ENCODE data around the gene PALLD. TPM values are rescaled to one million over a fixed set of nuclear protein-coding genes. Genes with fewer than 3 reads are reported as not detected.

Gene PALLD
- polyA plus RNA-seq, 1 donor from 2014 or later, result 20.5 TPM

DNA sequence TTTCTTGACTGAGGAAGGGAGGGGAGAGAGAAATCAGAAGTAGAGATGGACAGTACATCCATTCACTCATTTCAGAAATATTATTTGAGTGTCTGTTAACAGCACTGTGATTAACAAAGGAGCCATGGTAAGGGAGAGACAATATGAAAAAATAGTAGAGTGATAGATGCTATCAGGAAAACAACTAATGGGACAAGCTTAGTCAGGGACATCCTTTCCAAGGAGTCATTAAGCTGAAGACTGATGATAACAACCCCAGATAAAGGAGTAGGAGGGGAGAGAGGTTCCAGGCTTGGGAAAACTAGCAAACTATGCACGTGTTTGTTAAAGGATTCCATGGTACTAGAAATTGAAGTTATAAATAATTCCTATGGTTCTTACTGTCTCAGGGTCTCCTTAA, 391.0 kb downstream of the PALLD start:
- H3K4me2 ChIP-seq (ENCODE audit: low read length), result no peak overlapping the region
- no peaks in the 10 kb centered on the region for H3K27me3 ChIP-seq (ENCODE audit: insufficient read depth, low read depth, low read length)
- no peaks in the 10 kb centered on the region for H3K9me3 ChIP-seq (ENCODE audit: low read length)
- peaks cover 12% of the 10 kb centered on the region for H3K79me2 ChIP-seq (replicated peaks; ENCODE audit: insufficient read depth, low read length)
- H2AFZ ChIP-seq (ENCODE audit: low read depth, low read length), result no peak overlapping the region
- H4K20me1 ChIP-seq (ENCODE audit: insufficient read depth), result no peaks in the 10 kb centered on the region
- H3K4me3 ChIP-seq (ENCODE audit: low read length), result no peak overlapping the region
- H3K9ac ChIP-seq (ENCODE audit: low read length), result no peak overlapping the region
- H3K9me2 ChIP-seq (ENCODE audit: insufficient read depth, low read length), result no peaks in the 10 kb centered on the region
- no peaks in the 10 kb centered on the region for H3K36me3 ChIP-seq (ENCODE audit: insufficient read depth, low read length)
- TF ChIP-seq TAF1 (IDR thresholded peaks at IDR 0.05; ENCODE audit: low read depth), result no peak
- TF ChIP-seq MXI1 (conservative IDR thresholded peaks at IDR 0.05; ENCODE audit: poor library complexity, severe bottlenecking), result no peak
- TF ChIP-seq RAD21 (conservative IDR thresholded peaks at IDR 0.05), result no peak
- no peak for TF ChIP-seq EP300 (conservative IDR thresholded peaks at IDR 0.05; ENCODE audit: poor library complexity, severe bottlenecking)
- TF ChIP-seq, protein P1, sequence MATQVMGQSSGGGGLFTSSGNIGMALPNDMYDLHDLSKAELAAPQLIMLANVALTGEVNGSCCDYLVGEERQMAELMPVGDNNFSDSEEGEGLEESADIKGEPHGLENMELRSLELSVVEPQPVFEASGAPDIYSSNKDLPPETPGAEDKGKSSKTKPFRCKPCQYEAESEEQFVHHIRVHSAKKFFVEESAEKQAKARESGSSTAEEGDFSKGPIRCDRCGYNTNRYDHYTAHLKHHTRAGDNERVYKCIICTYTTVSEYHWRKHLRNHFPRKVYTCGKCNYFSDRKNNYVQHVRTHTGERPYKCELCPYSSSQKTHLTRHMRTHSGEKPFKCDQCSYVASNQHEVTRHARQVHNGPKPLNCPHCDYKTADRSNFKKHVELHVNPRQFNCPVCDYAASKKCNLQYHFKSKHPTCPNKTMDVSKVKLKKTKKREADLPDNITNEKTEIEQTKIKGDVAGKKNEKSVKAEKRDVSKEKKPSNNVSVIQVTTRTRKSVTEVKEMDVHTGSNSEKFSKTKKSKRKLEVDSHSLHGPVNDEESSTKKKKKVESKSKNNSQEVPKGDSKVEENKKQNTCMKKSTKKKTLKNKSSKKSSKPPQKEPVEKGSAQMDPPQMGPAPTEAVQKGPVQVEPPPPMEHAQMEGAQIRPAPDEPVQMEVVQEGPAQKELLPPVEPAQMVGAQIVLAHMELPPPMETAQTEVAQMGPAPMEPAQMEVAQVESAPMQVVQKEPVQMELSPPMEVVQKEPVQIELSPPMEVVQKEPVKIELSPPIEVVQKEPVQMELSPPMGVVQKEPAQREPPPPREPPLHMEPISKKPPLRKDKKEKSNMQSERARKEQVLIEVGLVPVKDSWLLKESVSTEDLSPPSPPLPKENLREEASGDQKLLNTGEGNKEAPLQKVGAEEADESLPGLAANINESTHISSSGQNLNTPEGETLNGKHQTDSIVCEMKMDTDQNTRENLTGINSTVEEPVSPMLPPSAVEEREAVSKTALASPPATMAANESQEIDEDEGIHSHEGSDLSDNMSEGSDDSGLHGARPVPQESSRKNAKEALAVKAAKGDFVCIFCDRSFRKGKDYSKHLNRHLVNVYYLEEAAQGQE (IDR thresholded peaks at IDR 0.05; ENCODE audit: borderline replicate concordance), result no peak
- H3K27ac ChIP-seq (ENCODE audit: low read length), result no peak overlapping the region
- no peaks in the 10 kb centered on the region for H3F3A ChIP-seq (ENCODE audit: insufficient read depth, low read length, poor library complexity, severe bottlenecking)

DNA sequence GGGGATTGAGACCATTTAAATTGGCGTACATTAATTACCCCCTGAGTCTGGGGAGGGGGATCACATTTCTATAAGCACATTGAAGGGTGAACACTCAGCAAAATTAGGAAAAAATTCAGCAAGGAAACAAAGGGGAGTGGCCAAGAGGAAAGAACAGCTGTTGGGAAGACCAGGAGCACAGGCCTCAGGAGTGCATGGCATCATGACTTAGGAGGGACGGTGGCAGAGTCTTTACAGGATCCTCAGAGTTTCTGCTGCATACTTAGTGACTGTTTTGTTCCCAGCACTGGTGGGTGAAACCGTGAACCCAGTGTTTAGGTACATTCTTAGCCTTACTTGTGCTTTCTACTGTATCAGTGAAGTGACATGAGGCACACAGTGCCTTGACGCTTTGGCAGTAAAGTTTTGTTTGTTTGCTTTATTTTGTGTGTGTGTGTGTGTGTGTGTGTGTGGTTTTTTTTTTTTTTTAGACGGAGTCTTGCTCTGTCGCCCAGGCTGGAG, 391.9 kb downstream of the PALLD start:
- H3K9me2 ChIP-seq (ENCODE audit: insufficient read depth, low read length), result no peaks in the 10 kb centered on the region
- TF ChIP-seq, protein P2, sequence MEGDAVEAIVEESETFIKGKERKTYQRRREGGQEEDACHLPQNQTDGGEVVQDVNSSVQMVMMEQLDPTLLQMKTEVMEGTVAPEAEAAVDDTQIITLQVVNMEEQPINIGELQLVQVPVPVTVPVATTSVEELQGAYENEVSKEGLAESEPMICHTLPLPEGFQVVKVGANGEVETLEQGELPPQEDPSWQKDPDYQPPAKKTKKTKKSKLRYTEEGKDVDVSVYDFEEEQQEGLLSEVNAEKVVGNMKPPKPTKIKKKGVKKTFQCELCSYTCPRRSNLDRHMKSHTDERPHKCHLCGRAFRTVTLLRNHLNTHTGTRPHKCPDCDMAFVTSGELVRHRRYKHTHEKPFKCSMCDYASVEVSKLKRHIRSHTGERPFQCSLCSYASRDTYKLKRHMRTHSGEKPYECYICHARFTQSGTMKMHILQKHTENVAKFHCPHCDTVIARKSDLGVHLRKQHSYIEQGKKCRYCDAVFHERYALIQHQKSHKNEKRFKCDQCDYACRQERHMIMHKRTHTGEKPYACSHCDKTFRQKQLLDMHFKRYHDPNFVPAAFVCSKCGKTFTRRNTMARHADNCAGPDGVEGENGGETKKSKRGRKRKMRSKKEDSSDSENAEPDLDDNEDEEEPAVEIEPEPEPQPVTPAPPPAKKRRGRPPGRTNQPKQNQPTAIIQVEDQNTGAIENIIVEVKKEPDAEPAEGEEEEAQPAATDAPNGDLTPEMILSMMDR (IDR thresholded peaks at IDR 0.05; ENCODE audit: poor library complexity, severe bottlenecking), result no peak
- no peak for TF ChIP-seq MXI1 (conservative IDR thresholded peaks at IDR 0.05; ENCODE audit: poor library complexity, severe bottlenecking)
- no peak for TF ChIP-seq RAD21 (conservative IDR thresholded peaks at IDR 0.05)
- TF ChIP-seq, protein P1 (IDR thresholded peaks at IDR 0.05; ENCODE audit: borderline replicate concordance), result no peak
- no peak for TF ChIP-seq TAF1 (IDR thresholded peaks at IDR 0.05; ENCODE audit: low read depth)
- TF ChIP-seq SMC3 (conservative IDR thresholded peaks at IDR 0.05; ENCODE audit: poor library complexity), result no peak
- TF ChIP-seq EZH2 (IDR thresholded peaks at IDR 0.05; ENCODE audit: borderline replicate concordance, insufficient read depth, low read length, poor library complexity, severe bottlenecking), result no peak
- no peak for TF ChIP-seq EP300 (conservative IDR thresholded peaks at IDR 0.05; ENCODE audit: poor library complexity, severe bottlenecking)
- TF ChIP-seq POLR2AphosphoS5 (IDR thresholded peaks at IDR 0.05), result no peak
- H3K4me2 ChIP-seq (ENCODE audit: low read length), result no peak overlapping the region
- H4K20me1 ChIP-seq (ENCODE audit: insufficient read depth), result no peaks in the 10 kb centered on the region
- H3K9me3 ChIP-seq (ENCODE audit: low read length), result no peaks in the 10 kb centered on the region
- H3K36me3 ChIP-seq (ENCODE audit: insufficient read depth, low read length), result no peaks in the 10 kb centered on the region
- H3K27ac ChIP-seq (ENCODE audit: low read length), result no peak overlapping the region
- peaks cover 2% of the 10 kb centered on the region for H3K79me2 ChIP-seq (replicated peaks; ENCODE audit: insufficient read depth, low read length)
- H2AFZ ChIP-seq (ENCODE audit: low read depth, low read length), result no peak overlapping the region
- no peak overlapping the region for H3K9ac ChIP-seq (ENCODE audit: low read length)
- no peaks in the 10 kb centered on the region for H3F3A ChIP-seq (ENCODE audit: insufficient read depth, low read length, poor library complexity, severe bottlenecking)
- no peak overlapping the region for H3K4me3 ChIP-seq (ENCODE audit: low read length)
- H3K27me3 ChIP-seq (ENCODE audit: insufficient read depth, low read depth, low read length), result no peaks in the 10 kb centered on the region
